Measurements from ENCODE around the gene HOXC9.
"Not testable (repeated sequence)": the region's sequence is repeated elsewhere in the genome, so short reads cannot be mapped to it uniquely, and the experiment has no call there.

Gene HOXC9

DNA sequence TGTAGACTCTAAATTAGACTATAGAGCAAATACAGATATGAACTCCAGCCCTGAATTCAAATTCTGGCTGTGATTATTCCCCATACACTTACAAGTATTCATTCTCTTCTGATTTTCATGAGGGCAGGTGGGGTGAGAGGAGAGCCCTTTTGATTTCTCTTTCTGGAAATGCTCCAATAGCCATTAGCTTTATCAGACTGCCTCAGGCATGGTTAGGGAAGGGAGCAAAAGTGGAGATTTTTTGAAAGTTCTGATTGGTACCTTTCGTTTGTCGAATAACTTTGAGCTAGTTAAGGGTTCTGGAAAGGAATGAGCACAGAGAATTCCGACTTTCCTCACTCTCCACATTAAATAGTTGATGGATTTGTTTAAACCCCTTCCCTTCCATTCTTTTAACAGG is 40.7 kb downstream of the HOXC9 start:
- DNase-seq: no peak

DNA sequence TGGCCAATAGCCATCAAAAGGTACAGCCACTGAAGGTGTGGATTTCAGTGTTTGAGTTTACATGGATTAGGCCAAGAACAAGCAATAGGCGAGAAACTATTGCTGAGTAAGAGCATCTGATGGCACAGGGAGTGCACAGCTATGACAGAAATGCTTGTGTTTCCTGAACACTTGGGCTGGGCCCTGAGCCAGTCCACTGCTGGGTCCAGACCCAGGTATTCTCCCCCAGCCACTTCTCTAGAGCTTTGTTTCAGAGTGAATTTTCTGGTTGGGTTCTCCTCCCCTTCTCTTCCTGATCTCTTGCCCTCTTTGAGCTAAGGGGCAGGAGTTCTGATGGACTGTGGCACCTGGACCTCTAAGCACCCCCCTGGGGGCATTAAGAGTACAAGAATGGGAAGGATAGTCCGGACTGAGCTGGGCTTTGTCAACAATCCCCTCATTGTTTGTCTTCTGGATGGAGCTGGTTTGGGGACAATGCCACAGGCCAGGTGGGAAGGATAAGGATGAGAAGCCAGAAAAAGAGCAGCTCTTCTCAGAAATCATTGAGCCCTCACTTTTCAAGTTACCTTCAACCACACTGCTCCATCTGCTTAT is 41.2 kb downstream of the HOXC9 start:
- no peak for DNase-seq

DNA sequence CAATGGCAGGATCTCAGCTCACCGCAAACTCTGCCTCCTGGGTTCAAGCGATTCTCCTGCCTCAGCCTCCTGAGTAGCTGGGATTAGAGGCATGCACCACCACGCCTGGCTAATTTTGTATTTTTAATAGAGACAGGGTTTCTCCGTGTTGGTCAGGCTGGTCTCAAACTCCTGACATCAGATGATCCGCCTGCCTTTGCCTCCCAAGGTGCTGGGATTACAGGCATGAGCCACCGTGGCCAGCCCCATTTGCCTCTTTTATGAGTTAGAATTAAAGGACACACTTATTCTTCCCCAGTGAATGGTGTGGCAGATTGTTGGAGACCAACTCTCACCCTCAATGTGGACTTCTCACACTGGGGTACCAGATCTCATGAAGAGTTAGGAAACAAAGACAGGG is 42.1 kb downstream of the HOXC9 start:
- DNase-seq: not testable (repeated sequence)

DNA sequence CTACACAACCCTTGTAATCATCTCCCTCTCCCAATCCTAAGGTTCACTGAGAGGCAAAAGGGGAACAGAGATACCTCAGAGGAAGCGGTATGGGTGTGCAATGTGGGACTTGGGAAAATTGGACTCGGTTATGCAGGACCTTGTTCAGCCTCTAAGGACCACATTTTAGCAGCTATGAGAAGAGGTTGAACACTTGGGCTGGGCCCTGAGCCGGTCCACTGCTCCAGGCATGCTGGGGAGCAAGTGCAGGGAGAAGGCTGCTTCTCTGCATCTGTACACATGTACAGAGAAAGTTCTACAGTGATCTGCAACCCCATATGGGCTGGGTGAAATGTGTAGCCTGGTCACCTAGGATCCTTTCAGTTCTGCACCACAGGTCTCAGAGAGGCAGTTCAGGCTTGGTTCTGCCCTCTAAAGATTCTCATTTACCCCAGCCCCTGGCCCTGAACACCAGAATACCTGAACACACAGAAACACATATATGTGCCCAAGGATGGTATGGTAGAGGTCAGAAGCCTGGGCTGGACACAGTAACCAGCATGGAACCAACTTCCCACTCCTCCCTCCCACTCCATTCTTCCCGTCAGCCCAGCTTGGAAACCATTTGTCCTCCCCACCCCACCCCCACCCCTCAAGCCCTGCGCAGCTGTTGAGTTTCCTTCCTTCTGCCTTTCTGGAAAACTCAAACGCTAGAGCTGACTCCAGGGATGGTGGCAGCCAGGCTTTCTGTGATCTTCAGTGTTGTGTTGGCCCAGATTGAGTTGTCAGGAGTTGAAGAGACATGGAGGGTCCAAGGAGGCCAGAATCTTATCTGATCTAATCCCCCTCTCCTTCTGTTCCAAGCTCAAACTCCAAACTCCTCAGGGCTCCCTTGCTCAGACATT is 43.3 kb downstream of the HOXC9 start:
- no peak for DNase-seq

DNA sequence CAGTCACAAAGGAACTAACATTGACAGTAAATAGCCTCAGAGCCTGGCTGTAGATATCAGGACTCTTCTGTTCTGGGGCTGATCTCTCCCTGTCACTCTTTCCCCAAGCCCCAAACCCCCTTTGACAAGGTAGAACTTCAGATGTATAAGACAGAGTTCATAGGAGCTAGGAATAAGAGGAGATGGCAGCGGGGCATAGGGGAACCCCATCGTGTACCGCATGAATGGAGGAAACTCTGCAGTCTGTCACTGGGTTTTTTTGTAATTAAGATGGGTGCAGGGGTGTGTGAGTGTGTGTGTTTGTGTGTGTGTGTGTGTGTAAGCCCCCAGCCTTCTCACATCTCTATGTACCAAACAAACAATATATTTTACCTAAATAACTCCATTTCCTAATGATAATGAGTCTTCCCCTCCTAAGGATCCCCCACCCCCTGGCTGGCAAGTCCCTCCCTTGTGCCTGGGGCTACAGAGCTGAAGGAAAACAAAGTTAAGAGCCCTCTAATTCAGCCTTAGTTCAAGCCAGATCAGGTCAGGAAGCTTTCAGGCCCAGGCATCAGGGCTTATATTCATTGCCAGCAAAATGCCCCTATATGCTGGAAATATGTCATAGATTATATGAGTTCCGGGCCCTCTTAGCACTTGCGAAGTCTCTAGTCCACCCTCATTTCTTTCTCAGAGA is 44.6 kb downstream of the HOXC9 start:
- no peak for DNase-seq

DNA sequence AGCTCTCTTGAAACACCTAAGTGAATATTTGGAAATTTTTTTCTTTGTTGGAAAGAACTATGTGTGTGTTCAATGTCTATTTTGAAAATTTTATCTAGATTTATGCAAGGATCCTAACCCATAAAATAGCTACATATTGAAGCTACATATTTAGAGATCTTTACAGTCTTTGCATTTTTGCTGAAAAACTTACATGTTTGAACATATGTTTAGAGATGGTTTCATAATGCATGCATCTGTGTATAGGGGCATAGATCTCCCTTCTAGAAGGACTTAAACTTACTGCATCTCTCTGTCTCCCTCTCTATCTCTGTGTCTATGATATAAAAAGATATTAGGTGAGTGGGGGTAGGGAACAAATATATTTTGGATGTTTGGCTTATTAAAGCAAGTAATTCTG is 45.4 kb downstream of the HOXC9 start:
- DNase-seq: no peak

DNA sequence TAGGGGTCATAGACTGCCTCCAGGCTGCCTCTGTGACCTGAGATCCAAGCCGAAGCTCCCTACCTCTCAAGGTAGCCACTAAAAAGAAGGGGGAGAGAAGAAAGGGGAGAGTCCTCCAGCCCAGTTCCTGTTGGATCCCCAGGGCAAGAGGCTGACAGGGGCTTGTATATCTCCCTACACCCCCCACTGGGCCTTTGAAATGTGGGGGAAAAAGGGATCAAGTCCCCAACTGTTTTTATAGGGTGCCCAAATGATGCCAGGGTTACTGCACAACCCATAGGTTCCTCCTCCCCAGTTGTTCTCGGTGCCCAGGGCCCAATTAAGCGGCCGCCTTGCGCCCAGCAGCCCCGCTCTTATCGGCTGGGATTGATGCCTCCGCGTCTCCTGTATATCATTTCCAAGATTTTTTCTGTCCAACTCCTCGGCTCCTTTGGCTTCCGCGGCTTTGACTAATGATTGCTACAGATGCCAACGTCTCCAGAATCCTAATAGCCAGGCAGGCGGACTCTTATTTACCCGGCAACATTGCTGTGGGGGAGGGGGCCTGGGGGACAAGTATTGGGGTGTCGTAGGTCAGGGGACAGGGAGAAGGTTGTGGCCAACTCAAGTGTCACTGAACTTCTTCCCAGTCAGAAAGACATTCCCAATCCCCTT is 46.0 kb downstream of the HOXC9 start:
- DNase-seq: no peak

DNA sequence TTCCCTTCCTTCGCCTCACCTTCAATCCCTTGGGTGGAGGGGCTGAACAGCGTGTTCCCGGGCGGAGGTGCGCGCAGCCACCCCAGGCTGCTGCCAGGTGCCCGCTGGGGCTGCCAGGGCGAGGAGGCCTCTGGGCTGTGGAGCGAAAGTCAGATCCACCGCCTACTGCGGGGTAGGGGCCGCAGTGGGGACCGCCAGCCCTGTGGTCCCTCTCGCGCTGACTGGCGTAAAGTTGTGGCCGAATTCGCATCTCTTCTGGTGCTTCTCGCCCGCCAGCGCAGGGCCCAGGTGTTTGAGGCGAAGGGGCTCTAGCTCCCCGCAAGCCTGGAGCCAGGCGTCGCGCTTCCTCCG is 46.8 kb downstream of the HOXC9 start:
- DNase-seq: no peak

DNA sequence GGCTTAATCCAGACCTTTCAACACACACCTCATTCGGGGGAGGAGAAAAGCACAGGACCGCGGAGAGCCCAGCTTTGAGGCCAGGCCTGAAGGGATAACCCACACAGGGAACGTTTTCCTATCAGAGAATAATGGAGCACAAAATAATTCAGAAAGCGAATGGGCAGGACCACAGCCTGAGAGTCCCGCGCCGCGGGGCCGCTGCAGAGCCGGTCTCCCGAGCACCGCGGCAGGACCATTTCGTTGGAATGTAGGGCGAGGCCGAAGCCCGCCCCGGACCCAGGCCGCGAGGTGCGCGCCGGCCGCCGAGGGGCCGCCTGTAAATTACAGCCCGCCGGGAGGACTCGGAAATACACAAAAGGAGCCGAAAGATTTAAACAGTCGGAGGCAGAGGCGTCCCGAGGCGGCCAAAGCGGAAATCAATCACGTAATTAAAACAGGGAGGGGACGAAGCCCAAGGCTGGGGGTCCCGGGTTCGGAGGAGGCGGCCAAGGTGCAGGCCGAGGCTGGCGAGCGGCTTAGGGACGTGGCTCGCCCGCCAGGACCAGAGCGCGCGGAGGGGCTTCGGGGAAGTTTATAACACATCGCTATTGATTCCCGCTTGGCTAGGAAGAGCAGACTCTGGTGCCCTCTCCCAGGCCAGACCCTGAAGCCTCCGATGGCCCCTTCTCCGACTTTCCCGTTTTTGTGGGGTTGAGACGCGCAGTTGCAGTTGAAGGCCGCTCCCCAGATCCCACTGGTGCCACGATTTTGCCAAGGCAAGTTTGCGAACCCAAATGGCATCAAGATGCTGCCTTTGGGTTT is 47.4 kb downstream of the HOXC9 start:
- DNase-seq: no peak

DNA sequence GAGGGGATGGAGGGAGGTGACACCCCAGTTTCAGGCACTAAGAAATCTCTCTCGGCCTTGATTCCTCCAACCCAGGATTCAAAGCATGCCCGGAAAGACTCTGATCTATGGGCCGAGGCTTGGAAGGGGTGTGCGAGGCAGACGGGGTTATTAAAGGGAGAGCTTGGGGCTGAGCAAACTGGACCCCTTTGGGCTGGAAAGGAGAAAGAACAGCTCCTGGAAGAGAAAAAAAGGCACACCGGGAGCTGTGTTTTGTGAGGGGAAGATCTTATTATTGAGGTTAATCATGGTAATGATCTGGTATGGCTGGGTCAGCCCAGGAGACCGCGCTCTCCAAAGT is 48.0 kb downstream of the HOXC9 start:
- DNase-seq: no peak

DNA sequence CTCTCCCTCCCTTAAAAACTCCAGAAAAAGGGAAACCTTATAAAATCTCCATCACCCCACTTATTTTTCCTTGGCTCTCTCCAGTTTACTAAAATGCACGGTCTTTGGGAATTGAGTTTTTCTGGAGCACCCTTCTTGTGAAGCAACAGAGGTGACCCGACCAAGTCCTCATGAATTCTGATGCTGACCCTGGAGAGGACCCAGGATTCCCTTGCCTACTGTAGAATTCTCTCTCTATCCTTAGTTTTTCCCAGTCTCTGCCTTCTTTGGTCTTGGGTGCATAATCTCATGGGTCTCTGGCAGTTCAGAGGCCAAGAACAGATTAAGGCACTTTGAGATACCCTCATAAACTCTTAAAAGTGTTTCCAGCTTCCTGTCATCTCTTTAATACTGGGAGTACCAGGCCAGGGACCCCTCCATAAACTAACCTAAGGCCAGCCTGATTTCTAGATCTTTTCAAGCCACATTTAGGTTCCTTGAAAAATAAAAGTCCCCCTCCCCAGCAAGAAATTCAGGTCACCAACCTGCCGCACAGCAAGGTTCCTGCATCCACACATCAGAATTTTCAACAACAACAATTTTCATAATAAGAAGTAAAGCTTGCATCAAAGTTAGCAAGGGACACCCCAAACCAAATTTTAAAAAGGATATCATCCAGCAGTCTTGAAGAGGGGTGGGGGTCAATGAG is 48.6 kb downstream of the HOXC9 start:
- DNase-seq: no peak

DNA sequence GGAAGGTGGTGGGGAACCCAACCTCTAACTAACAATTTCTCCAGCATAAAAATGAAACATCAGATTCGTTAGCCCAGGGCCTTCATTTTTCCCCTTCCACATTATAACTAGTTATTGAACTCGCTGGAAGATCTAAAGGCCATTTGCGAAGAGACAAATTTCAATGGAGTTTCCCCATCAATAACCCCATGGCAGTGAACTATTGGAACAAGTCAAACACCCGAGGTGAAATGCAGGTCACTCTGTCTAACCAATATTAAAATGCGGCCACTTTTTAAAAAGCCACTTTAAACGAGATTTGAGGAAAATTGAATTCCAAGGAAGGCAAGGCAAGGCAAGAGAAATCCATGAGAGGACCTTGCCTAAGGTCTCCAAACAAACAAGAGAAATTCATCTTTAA is 49.1 kb downstream of the HOXC9 start:
- no peak for DNase-seq

DNA sequence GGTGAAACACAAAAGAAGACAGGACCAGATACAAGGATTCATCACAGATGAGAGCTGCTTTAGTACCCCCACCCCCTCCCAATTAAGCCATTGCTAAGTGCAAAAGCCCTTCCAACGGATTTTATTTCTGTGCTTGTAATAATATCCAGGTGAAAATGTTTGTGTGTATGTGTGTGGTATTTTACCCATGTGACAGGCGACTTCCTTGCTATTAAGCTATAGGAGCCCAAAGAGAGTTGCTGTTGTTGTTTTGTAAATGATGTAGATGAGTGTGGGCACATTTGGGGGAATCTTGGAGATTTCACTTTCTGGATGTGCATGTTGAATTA is 50.5 kb downstream of the HOXC9 start:
- DNase-seq: no peak

DNA sequence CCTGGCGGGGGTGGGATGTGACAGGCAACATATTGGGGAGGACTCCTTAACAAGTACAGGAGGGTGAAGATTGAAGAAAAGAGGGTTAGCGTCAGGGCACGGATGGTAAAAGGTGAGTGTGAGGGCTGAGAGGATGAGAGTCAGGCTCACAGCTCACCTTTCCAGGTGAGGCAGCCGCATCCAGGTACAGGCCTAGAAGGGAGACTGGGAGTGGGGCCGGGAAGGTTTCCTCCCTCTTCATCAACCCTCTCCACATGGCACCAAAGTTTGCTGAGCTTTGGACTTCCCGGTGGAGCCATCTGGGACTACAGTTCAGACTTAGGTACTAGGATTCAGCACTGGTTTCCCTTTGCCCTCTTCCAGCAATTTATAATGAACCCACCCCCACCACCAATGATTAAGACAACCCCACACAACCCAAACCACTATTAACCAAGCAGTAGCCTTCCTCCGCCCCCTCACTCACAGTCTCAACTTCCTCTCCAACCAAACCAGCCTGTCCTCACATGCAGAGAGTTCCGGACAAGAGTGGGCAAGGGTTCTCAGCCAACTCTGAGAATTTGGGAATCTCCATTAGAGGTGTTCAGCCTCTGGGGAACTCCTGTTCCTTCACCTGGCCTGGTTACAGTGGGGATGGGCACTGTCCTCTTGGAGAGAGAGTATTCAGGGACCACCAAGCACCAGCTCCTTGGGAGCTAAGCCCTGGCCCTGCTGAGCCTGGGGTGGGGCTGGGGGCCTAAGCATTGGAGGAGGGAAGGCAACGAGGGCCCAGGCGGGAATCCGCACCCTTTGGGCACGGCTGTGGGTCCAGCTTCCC is 51.3 kb downstream of the HOXC9 start:
- no peak for DNase-seq

DNA sequence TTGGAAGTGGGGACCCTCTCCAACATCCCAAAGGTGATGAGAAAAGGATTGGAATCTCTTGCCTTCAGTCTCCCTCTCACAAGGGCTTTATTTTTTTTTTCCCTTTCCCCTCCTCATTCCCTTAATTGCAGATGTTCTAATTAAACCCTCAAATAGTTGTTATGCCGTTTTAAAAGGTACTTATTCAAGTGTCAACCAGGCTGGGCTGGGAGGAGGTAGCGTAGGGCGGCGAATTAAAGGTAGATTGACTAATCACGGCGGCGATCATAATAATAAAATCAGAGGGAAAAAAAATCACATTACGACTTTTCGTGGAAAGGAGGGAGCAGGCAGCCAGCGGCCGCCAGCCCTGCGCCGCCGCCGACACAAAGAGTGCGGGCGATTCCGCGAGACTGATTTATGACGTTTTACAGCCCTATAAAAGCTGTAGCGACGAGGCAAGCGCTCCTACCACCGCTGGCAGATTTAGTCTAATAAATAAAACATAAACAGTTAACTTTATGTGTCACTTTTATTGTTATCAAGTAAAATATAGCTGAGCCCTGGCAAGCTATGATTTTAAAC is 52.0 kb downstream of the HOXC9 start:
- DNase-seq: peak; percentile 42

DNA sequence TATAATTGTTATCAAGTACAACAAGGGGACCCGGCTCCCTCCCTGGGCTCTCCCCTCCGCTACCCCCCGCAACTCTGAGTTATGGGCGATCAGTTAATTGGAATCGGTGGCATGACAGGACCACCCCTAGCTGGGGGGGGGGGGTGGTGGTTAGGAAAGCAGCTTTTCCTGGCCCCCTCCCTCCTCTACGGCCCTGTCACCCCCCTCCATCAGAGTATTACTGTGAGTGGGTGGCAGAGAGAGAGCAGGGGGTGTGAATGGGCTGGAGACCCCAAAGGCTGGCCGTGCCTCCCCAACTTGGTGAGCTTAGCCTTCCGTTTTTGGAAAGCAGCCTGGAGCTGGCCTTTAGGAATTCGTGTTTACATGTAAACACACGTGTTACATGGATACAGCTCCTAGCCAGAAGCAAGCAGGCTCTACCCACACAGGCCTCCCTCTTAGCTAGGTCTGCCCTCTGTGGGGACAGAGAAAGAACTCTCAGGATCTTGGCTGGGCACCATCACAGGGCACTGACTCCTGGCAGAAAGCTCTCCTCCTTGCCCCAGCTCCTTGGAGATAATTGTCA is 52.6 kb downstream of the HOXC9 start:
- DNase-seq: no peak

Measured in NCI-H1092 (cell line).